GM23338 (cell line): ENCODE results near the gene CMSS1. TPM values are rescaled to one million over a fixed set of nuclear protein-coding genes. Genes with fewer than 3 reads are reported as not detected.

Source experiments
- ATAC-seq: fragments of 200-7000 bp; cut with Tn5 transposase; 3 replicates; pipeline ENCODE4 v1.9.1; 2020
- DNase-seq: peaks from one replicate; pipeline ENCODE4 v3.0.0-alpha.2; 2015; ENCODE audit warnings: low spot score
- H2AFZ ChIP-seq: fragments of 200-600 bp; sonication (generic); 2 replicates; pipeline ENCODE4 v1.8.0; 2016; ENCODE audit warnings: antibody characterized with exemption, mild to moderate bottlenecking, moderate library complexity
- H3F3A ChIP-seq: fragments of 200-600 bp; sonication (generic); replicated peaks from 2 replicates; pipeline ENCODE4 v1.8.0; 2017; ENCODE audit warnings: antibody characterized with exemption, mixed run types, low read depth
- H3K27ac ChIP-seq: fragments of 200-600 bp; sonication (generic); 2 replicates; pipeline ENCODE4 v1.6.1; 2016; ENCODE audit warnings: low read depth
- H3K27me3 ChIP-seq: fragments of 200-600 bp; sonication (generic); 2 replicates; pipeline ENCODE4 v1.8.0; 2016; ENCODE audit warnings: mild to moderate bottlenecking, mixed run types, moderate library complexity; ENCODE audit not compliant: insufficient read depth
- H3K36me3 ChIP-seq: fragments of 200-600 bp; sonication (generic); 2 replicates; pipeline ENCODE4 v1.8.0; 2016; ENCODE audit warnings: mild to moderate bottlenecking; ENCODE audit not compliant: insufficient read depth
- H3K4me1 ChIP-seq: fragments of 200-600 bp; sonication (generic); 2 replicates; pipeline ENCODE4 v1.8.0; 2016; ENCODE audit warnings: mild to moderate bottlenecking, moderate library complexity; ENCODE audit not compliant: insufficient read depth
- H3K4me2 ChIP-seq: fragments of 200-600 bp; sonication (generic); 2 replicates; pipeline ENCODE4 v1.7.1; 2017; ENCODE audit warnings: mixed run types
- H3K4me3 ChIP-seq: fragments of 200-600 bp; sonication (generic); 2 replicates; pipeline ENCODE4 v1.6.1; 2016; ENCODE audit warnings: mixed run types
- H3K79me2 ChIP-seq: fragments of 200-600 bp; sonication (generic); replicated peaks from 2 replicates; pipeline ENCODE4 v1.8.0; 2017; ENCODE audit warnings: mild to moderate bottlenecking; ENCODE audit not compliant: insufficient read depth
- H3K9me2 ChIP-seq: fragments of 200-600 bp; sonication (generic); 2 replicates; pipeline ENCODE4 v1.8.0; 2017; ENCODE audit not compliant: insufficient read depth
- H4K20me1 ChIP-seq: fragments of 200-600 bp; sonication (generic); replicated peaks from 2 replicates; pipeline ENCODE4 v1.8.0; 2017; ENCODE audit warnings: mild to moderate bottlenecking; ENCODE audit not compliant: insufficient read depth
- H3K27ac Mint-ChIP-seq: 2 replicates; pipeline ENCODE4 v1.8.0; 2020; ENCODE audit warnings: inconsistent platforms, mild to moderate bottlenecking, moderate library complexity, mixed read lengths
- H3K27me3 Mint-ChIP-seq: 3 replicates; pipeline ENCODE4 v1.8.0; 2022; ENCODE audit warnings: low read depth, mild to moderate bottlenecking, moderate library complexity, mixed read lengths, inconsistent platforms; ENCODE audit not compliant: insufficient read depth, poor library complexity
- H3K36me3 Mint-ChIP-seq: 3 replicates; pipeline ENCODE4 v1.8.0; 2021; ENCODE audit warnings: low read depth, mild to moderate bottlenecking, inconsistent platforms, moderate library complexity, mixed read lengths
- H3K4me1 Mint-ChIP-seq: 3 replicates; pipeline ENCODE4 v1.8.0; 2020; ENCODE audit warnings: mild to moderate bottlenecking, inconsistent platforms, mixed read lengths
- H3K4me3 Mint-ChIP-seq: 3 replicates; pipeline ENCODE4 v1.8.0; 2021; ENCODE audit warnings: moderate library complexity, mild to moderate bottlenecking, inconsistent platforms, mixed read lengths
- H3K9me3 Mint-ChIP-seq: 3 replicates; pipeline ENCODE4 v1.8.0; 2020; ENCODE audit warnings: moderate library complexity, mild to moderate bottlenecking, inconsistent platforms, mixed read lengths
- CREB1 ChIP-seq: fragments of 250-450 bp; sonication (Bioruptor Pico); IDR thresholded peaks from 2 replicates; pipeline ENCODE4 v1.5.0; 2020; ENCODE audit warnings: low read depth, mild to moderate bottlenecking, moderate library complexity
- EZH2phosphoT487 ChIP-seq: fragments of 200-600 bp; sonication (generic); IDR thresholded peaks from one replicate; pipeline ENCODE4 v1.8.1; 2018; ENCODE audit warnings: antibody characterized with exemption; ENCODE audit not compliant: unreplicated experiment
- NANOG ChIP-seq: IDR thresholded peaks from 2 replicates; pipeline ENCODE4 v1.6.1; 2016; ENCODE audit warnings: antibody characterized with exemption, borderline replicate concordance
- POLR2AphosphoS5 ChIP-seq: IDR thresholded peaks from 2 replicates; pipeline ENCODE4 v1.6.1; 2016; ENCODE audit warnings: antibody characterized with exemption, low read depth
- ZNF331 ChIP-seq: fragments of 250-450 bp; sonication (Bioruptor Pico); IDR thresholded peaks from 2 replicates; pipeline ENCODE4 v1.5.0; 2020; ENCODE audit warnings: low read depth, mild to moderate bottlenecking, moderate library complexity
- polyA plus RNA-seq: library from polyadenylated mRNA; unstranded; fragments of >200 nt; fragmentation: Nextera tagmentation; extraction: Ambion mirVana; gene quantifications from 2 replicates; pipeline ENCODE4 v1.2.1, GENCODE V29; 2016
- total RNA-seq: library from RNA; depleted of rRNA; stranded (reverse); fragments of >200 nt; shearing (Covaris generic); gene quantifications from 2 replicates; pipeline ENCODE4 v1.2.3, GENCODE V29; 2014
- TF ChIP-seq, protein P1 (sequence below): IDR thresholded peaks from one replicate; pipeline ENCODE4 v1.6.1; 2018; ENCODE audit warnings: antibody characterized with exemption; ENCODE audit not compliant: unreplicated experiment
- TF ChIP-seq, protein P2 (sequence below): IDR thresholded peaks from 2 replicates; pipeline ENCODE4 v1.6.1; 2016; ENCODE audit warnings: antibody characterized with exemption

CMSS1 gene
- total and polyA plus RNA-seq, 2 experiments from 2014 or later: 39.4 to 187 TPM

DNA sequence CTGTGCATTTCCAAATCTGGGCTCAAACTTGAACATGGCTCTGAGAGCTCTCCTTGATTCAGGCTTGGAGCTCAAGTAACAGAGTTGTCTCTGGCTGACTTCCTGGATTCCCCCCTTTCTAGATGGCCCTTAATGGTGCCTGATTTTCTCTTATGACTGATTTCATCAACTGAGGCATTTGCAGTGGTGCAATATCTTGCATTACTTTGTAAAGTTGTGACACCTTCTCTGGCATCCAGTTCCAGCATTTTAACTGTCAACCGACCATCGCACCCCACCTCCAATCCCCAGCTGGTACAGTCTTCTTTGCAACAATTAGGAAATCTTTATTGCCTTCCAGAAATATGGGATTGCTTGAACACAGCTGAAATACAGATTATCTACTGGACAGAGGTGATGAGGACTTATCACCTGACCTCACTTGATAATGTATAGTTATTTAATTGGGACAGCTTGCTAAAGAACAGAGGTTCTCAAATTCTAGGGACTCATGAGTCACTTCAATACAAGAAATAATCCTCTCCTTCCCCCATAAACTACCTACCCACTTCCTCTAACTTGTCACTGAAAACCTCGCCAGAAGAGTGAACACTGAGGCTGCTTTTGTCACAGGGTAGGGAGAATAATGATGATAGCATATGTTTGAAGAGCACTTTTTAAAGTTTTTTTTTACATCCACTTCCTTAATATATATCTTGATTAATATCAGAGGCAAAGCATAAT, 254.8 kb downstream of the CMSS1 start (continued):
- TF ChIP-seq, protein P1, sequence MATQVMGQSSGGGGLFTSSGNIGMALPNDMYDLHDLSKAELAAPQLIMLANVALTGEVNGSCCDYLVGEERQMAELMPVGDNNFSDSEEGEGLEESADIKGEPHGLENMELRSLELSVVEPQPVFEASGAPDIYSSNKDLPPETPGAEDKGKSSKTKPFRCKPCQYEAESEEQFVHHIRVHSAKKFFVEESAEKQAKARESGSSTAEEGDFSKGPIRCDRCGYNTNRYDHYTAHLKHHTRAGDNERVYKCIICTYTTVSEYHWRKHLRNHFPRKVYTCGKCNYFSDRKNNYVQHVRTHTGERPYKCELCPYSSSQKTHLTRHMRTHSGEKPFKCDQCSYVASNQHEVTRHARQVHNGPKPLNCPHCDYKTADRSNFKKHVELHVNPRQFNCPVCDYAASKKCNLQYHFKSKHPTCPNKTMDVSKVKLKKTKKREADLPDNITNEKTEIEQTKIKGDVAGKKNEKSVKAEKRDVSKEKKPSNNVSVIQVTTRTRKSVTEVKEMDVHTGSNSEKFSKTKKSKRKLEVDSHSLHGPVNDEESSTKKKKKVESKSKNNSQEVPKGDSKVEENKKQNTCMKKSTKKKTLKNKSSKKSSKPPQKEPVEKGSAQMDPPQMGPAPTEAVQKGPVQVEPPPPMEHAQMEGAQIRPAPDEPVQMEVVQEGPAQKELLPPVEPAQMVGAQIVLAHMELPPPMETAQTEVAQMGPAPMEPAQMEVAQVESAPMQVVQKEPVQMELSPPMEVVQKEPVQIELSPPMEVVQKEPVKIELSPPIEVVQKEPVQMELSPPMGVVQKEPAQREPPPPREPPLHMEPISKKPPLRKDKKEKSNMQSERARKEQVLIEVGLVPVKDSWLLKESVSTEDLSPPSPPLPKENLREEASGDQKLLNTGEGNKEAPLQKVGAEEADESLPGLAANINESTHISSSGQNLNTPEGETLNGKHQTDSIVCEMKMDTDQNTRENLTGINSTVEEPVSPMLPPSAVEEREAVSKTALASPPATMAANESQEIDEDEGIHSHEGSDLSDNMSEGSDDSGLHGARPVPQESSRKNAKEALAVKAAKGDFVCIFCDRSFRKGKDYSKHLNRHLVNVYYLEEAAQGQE: no peak

DNA sequence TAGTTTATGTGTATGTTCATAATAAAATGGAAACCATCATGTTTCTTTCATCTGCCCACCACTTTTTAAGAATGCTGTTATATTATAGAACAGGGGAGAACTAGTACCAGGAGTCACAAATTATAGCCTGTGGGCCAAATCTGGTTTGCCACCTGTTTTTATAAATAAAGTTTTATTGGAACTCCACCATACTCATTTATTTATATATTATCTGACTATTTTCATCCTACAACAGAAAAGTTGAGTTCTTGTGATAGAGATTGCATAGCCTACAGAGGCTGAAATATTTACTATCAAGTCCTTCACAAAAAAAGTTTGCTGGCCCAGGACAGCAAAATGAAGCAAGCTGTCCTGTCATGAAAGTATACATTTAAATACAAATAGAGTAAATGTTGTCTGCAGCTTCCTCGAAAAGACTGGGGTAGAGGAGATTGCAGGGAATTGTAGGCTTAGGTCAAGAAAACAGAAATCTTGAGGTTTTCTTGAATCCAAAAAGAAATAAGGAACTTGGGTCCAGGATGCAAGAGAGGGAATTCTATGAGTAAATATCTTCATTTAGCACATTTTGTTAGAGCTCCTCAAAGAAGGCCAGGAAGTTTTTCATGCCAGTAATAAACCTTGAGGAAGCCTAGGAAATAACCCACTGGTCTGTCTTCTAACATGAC, 255.5 kb downstream of the CMSS1 start:
- Mint-ChIP-seq H3K4me3 (no peak overlapping the region), H3K9me3 (no peaks in the 10 kb centered on the region), H3K27ac (no peak overlapping the region), H3K36me3 (no peaks in the 10 kb centered on the region), H3K4me1 (peaks cover 32% of the 10 kb centered on the region), H3K27me3 (no peaks in the 10 kb centered on the region)
- Histone ChIP-seq H3K36me3 (no peaks in the 10 kb centered on the region), H3K9me2 (no peaks in the 10 kb centered on the region; the same call in 1 of the 2 replicates), H3K27me3 (no peaks in the 10 kb centered on the region), H3F3A (no peaks in the 10 kb centered on the region; the same call in 1 of the 2 replicates), H3K27ac (peak overlapping the region; percentile 82), H2AFZ (no peak overlapping the region), H3K4me3 (no peak overlapping the region; the same call in 1 of the 2 replicates), H3K79me2 (no peaks in the 10 kb centered on the region), H3K4me2 (peak overlapping the region; percentile 56), H3K4me1 (peaks cover 20% of the 10 kb centered on the region), H4K20me1 (no peaks in the 10 kb centered on the region)
- ATAC-seq: no peak
- DNase-seq: no peak
- TF ChIP-seq EZH2phosphoT487 (no peak), CREB1 (CRISPR knock-in tag) (no peak), ZNF331 (CRISPR knock-in tag) (no peak), NANOG (no peak), POLR2AphosphoS5 (no peak)
- TF ChIP-seq, protein P2, sequence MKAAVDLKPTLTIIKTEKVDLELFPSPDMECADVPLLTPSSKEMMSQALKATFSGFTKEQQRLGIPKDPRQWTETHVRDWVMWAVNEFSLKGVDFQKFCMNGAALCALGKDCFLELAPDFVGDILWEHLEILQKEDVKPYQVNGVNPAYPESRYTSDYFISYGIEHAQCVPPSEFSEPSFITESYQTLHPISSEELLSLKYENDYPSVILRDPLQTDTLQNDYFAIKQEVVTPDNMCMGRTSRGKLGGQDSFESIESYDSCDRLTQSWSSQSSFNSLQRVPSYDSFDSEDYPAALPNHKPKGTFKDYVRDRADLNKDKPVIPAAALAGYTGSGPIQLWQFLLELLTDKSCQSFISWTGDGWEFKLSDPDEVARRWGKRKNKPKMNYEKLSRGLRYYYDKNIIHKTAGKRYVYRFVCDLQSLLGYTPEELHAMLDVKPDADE: no peak
